GM19468 (cell line): ENCODE measurements around the gene CCDC9B.

Source experiments
- ATAC-seq: cut with Tn5 transposase; IDR thresholded peaks from one replicate; pipeline ENCODE4 v1.9.1; 2021; ENCODE audit warnings: mild to moderate bottlenecking, moderate library complexity, moderate number of reproducible peaks; ENCODE audit not compliant: unreplicated experiment; ENCODE audit errors: extremely low read depth

Gene CCDC9B

DNA sequence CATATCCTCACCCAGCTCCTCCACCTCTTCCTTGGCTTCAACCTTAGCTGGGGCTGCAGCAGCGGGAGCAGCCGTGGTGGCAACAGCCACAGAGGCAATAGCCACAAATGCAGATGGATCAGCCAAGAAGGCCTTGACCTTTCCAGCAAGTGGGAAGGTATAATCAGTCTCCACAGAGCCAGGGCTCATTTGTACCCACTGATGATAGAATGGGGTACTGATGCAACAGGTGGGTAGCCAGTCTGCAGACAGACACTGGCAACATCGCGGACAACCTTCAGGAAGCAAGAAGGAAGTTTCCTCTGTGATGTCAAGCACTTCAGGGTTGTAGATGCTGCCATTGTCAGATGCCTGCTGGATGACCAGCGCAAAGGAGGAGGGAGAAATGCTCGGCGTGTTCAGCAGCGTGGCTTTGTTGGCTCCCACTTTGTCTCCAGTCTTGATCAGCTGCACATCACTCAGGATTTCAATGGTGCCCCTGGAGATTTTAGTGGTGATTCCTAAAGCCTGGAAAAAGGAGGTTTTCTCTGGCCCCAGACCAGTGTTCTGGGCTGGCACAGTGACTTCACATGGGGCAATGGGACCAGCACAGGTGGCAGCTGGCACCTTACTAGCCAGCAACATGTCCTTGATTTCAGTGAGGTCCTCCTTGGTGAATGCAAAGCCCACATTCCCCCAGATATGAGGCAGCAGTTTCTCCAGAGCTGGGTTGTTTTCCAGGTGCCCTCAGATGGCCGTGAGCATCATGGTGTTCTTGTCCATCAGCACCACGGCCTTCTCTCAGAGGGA, 28.2 kb downstream of the CCDC9B start:
- ATAC-seq = no peak

GRCh38 chr15:40310993-40311392, 29.7 kb downstream of the CCDC9B start:
- no peak for ATAC-seq

GRCh38 chr15:40310001-40310959, 30.5 kb downstream of the CCDC9B start:
- ATAC-seq = no peak

DNA sequence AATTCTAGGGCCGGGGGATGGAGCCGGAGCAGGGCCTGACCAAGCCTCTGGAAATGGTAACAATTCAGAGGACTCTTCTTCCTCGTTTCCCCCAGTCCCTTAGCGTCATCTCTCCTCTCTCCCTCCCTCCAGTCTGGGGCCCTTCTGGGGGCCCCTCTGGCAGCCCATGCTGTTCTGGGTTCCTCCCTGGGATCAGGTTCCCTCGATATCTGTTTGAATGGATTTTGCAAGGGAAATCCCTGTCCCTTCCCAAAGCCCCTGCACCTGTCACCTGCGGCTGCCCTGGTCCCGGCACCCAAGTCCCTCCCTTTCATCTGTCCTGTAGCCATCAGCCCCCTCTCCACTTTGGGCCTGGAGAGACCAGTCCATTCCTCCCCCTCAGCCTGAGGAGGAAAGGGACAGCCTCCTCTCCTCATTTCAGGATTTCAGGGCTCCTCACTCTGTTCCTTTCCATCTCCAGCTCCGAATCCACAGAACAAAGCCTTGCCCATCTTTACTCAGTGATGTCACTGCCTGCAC, 31.3 kb downstream of the CCDC9B start:
- ATAC-seq = no peak

DNA sequence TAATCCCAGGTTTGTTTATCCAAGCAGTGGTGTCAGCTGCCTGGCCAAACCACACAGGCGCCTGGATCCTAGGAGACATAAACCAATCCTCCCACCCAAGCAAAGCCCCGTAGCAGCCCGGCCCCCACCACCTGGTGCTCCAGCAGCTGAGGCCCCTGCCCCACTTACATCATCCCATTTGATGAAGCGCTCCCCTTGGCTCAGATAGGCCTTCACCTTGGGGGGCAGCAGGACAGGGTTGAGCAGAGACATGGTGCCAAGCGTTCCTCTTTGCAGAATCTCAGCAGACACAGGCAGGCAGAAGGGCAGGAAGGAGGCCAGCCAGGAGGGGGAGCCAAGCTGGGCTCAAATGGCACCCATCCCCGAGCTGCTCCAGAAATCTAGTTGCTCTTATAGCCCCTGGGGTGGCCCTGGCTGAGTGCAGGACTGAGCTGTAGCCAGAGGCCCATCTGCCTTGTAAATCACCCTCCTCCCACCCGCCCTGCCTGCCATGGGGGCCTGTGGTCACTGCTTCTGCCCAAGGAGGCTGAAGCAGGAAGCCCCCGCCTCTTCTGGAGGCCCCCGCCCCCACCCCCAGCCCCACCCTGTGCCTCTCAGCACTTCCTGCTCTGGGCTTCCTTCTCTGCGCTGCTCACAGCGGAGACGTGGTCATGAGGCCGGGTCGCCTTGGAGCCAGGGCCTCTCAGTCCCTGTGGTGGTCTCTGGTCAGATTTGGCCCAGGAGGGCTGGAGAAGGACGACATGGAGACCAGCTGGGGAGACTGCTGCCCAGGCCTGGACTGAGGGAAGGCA, 33.1 kb downstream of the CCDC9B start, which contains the start of gene PLCB2:
Gene PLCB2 (minus strand): TSS at position 515 of the 791 bp plus-strand sequence. CDS start 263 bp downstream, at position 252.
- ATAC-seq = peak; percentile 48

DNA sequence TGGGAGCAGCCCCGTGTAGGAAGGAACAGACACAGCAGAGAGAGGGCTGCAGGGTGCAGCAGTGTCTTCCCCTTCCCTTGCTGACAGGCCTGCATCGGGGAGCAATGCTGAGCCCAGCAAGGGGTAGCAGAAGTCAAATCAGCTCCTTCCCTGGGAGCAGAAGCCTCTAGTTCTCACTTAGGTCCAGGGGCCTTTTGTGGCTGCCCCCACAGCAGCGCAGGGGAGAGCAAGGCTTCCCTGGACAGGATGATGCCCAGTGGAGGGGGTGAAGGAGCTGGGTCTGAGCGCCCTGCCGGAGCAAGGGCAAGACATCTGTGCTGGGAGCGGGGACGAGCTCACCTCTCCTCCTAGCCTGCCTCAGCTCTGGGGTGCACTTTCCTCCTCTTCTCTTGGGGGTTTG, 33.8 kb downstream of the CCDC9B start:
- no peak for ATAC-seq

DNA sequence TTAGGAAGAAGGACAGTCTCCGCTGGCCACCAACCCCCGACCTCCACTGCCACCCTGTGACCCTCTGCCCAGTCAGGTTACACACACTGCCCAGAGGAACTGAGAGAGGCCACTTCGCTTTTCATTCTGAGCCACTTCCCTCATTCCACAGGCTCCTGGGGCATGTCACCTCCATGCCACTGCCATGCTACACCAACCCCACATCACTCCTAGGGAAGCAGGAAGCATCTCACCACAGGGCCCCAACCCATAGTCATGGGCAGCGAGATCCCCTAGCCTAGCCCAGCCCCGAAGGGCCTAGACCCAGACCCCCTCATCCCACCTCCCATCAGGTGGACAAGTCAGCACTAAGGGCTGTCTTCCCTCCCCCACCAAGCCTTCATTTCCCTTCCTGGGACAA, 34.4 kb downstream of the CCDC9B start:
- no peak for ATAC-seq

GRCh38 chr15:40305281-40305680, 35.5 kb downstream of the CCDC9B start:
- no peak for ATAC-seq

GRCh38 chr15:40303576-40303975, 37.2 kb downstream of the CCDC9B start:
- ATAC-seq = no peak

DNA sequence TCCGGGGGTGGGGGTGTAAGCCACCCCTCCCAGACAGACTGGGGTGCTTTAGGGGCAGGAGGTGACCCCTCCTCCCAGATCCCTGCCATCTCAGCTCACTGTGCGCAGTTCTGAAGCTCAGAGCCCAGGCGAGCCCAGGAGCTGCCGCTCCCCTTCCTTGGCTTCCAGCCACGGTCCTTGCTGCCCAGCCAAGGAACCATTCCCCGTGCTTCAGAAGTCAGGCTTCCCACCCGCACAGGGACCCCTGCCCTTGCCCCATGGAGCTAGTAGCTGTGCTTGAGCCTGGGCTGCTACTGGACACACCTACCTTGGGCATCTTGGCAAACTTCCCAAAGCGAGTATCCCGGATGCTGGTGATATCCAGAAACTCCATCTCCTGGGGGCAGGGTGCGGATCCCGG, 37.8 kb downstream of the CCDC9B start:
- ATAC-seq = no peak

DNA sequence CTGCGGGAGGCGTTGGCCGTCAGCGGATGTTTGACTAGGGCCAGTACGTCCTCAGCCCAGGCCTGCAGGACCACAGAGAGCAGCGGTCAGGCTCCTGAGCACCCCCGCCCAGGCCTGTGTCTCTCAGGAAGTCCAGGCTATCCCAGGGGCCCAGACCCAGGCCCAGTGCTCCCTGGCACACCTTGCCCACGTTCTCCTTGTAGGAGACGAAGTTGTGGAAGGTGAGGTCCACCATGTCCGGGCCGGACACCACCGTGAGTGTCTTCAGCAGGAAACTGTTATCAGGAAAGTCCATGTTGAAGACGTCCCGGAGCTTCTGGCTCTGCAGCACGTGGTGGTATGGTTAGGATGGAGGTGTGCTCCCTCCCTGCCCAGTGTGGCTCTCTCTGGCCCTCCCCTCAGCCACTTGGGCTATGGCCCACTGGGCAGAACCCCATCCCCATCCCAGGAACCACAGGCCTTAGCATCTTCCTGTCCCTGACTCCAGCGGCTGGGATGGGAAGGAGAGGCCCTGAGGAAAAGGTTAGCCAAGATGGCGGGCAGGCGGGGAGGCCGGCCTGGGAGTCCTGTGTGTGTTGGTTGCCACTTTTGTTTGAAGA, 38.4 kb downstream of the CCDC9B start:
- ATAC-seq = no peak

DNA sequence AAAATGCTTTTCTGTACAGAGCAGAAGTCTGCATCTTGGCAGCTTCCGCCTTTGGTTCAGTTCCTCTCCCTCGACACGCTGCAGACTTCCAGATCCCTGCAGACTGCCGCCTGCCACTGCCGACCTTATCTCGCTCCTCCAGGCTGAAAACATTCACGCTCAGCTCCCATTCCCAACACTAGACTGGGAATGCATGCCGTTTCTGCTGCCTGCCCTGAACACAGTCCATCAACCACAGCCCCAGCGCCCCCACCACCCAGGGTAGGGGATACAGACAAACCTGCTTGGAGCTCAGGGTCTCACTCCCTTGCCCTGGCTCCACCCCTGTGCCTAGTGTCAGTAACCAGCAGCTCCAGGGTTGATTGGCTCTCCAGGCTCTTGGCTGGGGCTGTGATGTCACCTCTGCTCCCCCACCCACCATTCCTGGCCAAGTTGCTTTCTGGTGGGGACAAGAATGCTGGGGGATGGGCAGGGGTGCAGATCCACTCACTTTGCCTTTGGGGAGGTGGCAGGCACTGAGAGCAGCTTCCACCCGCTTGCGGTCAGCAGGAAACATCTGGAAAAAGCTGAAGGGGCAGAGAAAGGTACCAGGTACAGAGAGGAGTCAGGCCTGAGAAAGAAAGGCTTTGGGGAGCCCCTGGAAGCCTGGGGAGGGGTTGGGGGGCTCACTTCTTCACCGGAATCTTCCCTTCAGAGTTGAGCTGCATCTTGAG, 39.1 kb downstream of the CCDC9B start:
- no peak for ATAC-seq

DNA sequence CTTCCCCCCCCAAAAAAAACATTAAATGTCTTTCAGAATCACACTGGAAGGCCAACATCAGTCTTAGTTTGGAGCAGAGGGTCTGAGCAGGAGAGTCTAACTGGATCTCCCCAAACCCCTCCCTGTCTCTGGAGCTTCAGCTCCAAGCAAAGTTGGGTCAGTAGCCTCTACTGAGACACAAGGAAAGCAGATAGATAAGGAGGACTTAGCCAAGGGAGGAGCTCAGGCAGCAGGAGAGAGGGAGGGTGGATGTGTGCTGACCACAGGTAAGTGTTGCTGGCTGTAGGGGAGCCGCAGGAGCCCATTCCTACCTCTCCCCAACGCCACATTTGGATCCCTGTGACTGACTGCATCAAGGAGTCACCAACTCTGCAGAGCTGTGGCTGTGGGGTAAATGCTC, 40.0 kb downstream of the CCDC9B start:
- ATAC-seq = no peak

DNA sequence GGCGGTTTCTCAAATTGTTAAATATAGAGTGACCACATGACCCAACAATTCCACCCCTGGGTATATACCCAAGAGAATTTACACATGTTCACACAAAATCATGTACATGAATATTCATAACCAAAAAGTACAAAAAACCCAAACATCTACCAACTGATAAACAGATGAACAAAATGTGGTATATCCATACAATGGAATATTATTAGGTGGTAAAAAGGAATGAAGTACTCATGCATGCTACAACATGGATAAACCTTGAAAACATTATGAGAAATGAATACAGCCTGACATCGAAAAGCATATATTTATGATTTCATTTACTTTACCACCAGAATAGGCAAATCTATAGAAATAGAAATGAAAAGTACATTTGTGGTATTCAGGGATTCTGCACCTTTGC, 40.4 kb downstream of the CCDC9B start:
- ATAC-seq = no peak

GRCh38 chr15:40298216-40298935, 42.4 kb downstream of the CCDC9B start:
- no peak for ATAC-seq

DNA sequence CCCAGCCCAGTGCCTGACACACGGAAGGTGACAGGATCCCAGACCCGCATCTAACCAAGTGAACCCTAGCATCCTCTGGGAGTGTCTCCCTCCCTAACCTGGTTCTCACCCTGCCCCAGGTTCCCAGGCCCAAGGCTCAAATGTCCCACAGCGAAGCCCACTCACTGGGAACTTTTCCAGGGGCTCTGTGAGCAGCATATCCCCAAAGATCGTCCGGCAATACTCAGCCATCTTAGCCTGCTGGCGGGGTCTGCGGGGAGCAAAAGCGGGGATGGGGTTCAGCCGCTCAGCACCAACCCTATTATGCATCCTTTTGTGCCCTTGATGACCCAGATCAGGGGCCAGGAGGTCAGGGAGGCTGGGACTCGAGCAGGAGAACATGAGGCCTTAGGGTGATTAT, 43.4 kb downstream of the CCDC9B start:
- ATAC-seq = no peak

DNA sequence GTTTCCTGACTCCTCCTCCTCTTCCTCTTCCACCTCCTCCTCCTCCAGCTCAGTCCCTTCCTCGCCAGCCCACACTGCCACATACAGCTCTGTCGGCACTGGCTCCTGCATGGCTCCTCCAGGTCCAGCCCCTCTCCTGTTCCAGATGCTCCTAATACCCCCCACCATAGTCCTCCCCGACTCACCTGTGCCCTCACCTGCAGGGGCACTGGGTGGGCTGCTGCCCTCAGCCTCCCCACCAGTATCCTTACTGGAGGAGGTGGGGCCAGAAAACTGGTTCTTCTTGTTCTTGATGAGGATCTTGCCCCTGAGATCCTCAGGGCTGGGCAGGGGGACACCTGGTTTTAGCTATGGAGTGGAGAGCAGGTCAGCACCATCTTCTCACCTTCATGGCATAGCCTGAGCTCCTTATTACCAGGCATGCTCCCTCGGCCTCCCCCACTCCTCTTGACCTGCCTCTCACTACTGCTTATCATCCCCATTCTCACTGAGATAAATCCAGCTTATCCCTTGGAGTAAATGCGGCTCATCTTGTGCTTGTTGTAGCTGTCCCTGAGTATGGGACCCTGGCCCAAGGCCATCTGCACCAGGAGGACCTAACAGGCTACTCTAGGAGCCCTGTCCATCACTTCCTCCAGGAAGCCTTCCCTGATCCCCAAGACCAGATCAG, 44.0 kb downstream of the CCDC9B start:
- ATAC-seq = no peak
